GM21786 (cell line): ENCODE results near the gene LYRM4.

ENCODE experiments used
- ATAC-seq: cut with Tn5 transposase; IDR thresholded peaks from one replicate; pipeline ENCODE4 v1.9.1; 2021; ENCODE audit not compliant: unreplicated experiment

LYRM4 gene

DNA sequence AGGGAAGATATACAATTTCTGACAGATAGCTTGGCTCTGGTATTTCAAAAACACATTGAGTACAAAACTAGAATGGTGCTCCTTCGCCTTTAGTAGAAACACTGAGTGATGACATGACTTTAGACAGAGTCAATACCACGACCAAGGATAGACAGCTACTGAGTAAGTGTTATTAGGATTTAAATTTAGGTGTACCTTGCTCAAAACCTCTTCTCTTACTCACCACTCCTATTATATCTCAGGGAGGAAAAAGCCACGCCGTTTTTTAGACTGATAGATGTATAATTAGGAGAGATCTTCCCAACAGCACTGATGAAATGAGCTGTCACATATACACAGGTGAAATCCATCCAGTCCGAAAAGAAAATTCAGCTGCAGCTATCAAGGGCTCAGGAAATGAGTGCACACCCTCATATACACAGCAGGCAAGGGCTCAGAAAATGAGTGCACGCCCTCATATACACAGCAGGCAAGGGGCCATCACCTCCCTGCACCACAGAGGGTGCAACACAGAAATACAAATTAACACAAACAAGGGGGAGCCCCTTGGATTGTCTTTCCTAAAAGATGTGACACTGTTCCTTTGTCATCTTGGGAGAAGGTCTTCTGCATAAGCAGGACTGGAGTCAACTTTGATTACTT lies 53.7 kb downstream of the LYRM4 start:
- ATAC-seq, result no peak

DNA sequence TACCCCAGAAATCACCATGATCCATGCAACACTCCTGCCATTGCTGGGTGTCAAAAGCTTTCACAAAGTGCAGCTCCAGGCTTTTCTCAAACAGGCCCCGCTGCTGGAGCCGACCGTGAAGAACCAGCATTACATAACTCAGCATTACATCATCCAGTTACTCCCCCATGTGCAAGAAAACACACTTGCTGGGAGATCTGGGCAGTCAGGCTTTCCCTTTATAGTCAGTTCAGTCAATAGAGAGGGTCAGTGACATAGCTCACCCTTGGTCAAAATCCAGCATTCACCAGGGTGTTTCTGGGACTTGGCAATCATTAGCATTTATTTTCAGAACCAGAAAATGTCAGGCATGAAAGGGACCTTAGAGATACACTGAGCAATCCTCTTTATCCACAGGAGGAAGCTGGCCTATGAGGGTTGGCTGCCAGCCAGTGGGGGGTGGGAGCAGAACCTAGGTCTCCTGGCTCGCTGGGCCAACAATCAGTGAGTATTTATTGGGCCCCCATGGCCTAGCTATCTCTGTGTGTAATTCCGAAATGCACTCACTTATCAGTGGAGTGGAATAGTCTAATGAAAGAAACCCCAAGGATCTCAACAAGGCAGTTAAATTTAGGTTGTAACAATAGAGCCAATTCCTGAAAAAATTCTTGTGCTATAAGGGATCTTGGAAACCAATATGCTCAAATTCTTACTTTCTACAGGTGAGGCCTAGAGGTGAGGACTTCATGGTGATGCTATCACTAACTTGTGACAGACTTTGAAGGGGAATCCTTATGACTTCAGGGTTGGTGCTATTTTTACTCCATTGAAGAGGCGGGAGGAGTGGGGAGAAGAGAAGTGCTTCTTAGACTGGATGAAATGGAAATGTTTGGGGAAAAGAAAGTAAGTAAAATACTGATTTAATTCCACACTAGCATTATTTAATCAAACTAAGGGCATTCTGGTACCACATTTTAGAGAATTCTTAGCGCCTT lies 54.6 kb downstream of the LYRM4 start:
- ATAC-seq, result no peak

DNA sequence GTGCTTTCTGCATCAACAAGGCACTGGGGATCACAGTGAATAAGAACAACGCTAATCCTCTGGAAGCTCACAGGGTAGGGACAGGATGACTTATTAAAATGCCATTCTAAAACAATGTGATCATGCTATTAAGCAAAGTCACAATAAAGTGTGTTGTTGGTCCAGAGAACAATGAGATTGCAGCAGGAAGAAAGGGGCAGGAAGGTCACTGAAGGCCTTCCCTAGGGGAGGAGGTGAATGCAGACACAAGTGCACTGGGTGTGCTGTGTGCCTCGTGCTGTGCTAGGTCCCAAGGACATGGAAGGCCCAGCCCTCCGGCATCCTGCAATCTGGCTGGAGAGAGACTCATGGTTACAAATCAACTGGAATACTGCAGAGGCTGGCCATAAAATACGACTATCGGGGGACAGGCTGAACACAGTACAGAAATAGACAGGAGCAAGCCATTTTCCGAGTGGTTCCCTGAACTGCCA lies 55.7 kb downstream of the LYRM4 start:
- ATAC-seq, result no peak

DNA sequence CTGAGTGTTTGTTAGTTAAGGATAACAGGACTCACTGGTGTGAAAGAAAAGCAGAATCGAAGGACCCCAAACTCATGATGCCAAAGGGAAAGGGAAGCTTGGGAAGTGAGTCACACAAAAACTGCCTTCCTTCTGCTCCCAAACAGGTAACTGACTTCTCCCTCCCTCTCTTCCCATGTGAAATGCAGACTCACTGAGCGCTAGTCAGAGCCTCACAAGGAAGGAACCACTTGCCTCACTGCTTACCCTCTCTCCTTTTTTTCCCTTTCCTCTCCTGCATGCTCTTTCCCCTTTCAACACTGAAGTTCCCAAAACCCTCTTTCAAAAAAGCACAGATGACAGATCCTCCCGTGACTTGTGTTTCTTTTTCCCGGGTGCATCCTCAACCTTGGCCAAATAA lies 56.4 kb downstream of the LYRM4 start:
- no peak for ATAC-seq

DNA sequence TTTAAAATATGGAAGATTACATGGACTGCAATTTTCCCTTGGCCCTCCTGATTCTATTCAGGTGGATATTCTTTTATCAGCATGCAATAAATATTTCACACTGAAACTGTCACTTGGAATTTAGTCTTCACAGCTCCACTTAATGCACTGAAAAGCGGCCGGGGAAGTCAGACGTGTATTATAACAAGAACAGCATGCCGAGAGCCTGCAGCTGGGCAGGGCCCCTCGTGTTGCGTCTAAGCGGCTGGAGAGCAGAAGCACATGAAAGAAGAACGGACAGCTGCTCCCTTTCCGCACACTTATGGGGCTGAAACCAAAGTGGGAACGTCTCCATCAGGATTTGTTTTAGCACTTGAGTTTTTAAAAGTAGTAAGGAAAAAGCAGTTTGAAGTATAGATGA lies 57.2 kb downstream of the LYRM4 start:
- ATAC-seq, result no peak

DNA sequence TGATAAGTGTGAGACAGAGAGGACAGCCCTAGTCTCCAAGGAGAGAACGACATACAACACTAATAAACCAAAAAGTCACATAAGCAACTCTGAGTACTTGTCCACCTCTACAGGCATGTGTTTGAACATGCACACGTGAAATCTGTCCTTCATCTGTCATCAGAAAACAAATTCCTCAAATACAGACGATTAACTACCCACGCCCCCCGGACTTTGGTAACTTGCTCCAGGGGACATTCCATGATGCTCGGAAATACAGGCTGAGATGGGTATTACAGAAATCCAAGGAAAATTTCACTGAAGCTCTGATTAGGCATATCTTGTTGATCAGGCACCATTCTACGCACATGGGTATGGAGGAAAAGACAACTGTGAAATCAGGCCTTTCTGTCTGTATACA lies 57.8 kb downstream of the LYRM4 start:
- no peak for ATAC-seq

DNA sequence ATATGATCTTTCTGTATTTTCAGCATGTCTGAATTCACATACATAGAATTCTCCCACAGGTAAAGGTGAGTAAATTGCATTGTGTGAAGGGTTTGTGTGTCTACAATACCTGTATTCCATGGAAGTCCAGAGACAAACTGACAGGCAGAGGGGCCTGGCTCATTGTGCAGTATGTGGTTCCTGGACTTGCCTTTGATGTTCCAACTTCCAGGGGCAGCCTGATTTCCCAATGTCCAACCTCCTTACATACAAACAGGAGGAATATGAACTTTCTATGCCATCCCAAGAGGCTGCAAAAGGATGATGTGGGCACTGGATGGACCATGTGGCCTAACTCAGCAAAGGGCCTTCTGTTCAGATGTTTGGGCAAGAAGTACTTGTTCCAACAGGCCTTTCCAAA lies 58.5 kb downstream of the LYRM4 start:
- no peak for ATAC-seq

DNA sequence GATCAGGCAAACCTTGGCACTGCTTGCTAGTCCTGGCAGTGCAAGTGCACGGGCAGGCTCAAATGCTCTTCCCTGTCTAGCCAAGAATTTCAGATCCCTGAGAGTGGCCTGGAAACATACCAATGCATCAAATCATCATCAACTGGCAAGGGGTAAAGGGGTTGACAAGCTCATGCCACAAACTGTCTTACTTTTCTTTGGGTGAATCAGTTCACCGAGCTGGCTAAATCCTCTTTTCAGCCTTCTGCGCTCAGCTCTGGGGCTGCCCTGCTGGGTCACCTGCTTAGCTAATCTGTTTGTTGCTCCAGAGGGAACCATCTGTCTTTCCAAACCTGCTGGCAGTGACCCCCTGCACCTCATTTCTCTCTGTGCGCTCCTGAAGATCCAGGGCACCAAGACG lies 59.5 kb downstream of the LYRM4 start:
- no peak for ATAC-seq

DNA sequence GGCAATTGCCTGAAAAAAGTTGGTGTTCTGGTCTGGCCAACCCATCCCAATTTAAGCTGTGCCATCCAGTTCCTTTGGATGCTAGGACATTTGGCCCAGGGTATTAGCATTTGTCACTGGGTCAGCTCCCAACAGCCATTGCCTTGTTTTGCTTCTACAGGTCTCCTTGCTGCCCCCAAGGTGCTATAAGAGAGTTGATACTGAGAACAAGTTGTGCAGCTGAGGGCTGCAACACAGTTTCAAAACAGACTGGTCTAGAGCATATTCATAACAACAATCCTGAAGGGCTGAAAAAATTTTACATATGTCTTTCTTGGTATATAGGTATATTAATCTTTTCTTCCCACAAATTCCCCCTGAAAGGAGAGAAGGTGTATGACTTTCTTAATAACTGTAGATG lies 61.0 kb downstream of the LYRM4 start:
- no peak for ATAC-seq

DNA sequence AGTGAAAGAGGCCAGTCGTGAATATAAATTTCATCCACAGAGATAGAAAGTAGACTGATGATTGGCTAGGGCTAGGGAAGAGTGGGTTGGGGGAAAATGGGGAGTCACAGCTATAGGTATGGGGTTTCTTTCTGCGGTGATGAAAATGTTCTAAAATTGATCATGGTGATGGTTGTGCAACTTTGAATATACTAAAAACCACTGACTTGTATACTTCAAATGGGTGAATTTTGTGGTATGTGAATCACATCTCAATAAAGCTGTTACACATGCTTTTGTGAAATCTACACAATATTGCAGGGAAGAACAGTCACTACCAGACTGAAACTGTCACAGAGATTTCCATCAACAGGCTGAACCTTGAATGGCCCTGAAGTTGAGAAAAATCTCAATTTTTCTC lies 61.5 kb downstream of the LYRM4 start:
- ATAC-seq, result no peak

DNA sequence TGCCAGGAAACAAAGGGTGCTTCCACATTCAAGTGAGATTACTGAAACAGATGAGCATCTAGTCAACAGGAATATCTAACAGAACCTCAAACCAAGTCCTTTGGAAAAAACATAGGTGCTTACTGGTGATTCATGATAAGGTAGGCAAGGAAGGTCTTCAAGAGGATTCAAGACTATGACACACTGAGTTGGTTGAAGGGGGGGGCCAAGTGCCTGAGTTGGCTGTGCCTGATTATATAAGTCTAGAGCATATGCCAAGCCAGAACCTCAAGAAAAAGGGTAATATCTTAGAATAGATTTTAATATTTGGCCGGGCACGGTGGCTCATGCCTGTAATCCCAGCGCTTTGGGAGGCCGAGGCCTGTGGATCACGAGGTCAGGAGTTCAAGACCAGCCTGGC lies 63.7 kb downstream of the LYRM4 start:
- no peak for ATAC-seq

DNA sequence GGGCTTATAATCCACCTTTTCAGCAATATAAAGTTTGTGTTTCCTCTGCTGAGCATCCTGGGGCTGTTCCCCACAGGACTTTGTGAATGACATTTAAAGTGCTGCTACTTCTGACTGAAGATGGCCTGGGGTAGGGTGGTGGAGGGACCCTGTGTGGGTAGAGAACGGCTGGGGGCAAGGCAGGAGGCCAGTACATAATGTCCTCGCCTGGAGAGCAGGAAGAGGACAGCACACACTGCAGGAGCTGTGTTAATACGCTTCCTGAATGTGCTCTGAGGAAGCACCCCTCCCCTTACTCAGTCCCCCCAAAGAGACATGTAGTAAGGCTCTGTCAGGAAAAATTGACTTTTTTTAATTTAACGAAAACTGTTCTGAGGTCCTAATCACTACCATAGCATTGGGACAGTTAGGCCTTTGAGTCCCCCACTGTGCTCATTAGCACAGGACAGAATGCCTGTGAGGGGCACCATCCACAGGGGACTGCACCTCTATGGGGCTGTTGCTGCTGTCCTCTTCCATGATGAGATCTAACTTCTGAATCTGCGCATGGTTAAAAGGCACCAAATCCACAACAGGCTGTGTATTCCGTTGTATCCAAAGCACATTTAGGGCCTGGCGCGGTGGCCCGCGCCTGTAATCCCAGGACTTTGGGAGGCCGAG lies 68.5 kb downstream of the LYRM4 start:
- no peak for ATAC-seq

DNA sequence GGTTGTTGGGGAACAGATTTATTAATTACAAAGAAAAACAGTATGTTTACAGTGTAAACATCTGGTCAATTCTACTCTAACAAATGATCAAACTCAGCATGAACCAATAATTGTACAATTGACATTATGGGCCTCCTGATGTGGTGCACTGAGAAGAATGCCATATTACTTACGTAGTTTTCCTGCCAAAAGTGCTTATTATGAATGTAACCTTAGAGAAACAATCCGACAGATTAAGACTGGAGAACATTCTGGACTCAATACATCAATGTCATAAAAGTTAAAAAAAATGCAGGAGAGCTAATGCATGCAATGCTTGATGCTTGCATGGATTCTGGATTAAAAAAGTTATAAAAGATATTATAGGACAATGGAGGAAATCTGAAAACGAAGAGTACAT lies 69.0 kb downstream of the LYRM4 start:
- no peak for ATAC-seq

DNA sequence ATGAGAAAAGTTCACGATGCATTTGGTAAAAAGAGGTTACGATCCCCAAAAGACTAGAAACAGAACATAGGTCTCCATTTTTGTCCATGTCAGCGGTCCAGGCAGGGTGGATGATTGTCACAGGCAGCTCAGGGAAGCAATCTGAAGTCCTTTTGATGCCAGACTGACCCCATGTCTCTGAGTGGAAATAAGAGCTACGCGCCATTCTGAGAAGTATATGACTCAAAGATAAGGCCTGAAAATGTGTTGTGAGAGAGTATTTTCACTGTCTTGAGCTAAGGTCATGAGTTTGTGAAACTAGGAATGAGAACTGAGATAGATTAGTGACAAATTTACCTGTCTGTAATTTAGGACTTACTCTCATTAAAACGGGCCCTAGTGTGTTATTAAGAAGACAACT lies 69.5 kb downstream of the LYRM4 start:
- ATAC-seq, result peak; percentile 53

DNA sequence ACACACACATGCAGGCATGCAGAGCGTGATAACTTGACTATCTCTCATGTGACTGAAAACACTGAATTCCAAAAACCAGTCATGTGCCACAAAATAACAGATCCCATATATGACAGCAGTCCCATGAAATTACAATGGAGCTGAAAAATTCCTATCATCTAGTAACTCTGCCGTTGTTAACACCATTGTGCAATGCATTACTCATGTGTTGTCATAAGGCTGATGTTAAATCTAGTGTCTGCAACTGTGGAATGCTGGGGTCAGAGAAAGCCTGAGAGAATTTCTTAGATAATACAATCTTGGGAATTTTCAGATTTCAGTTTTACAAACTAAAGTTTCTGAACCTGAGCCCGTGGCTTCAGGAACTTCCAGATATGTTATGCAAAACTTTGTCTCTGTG lies 70.2 kb downstream of the LYRM4 start:
- no peak for ATAC-seq

DNA sequence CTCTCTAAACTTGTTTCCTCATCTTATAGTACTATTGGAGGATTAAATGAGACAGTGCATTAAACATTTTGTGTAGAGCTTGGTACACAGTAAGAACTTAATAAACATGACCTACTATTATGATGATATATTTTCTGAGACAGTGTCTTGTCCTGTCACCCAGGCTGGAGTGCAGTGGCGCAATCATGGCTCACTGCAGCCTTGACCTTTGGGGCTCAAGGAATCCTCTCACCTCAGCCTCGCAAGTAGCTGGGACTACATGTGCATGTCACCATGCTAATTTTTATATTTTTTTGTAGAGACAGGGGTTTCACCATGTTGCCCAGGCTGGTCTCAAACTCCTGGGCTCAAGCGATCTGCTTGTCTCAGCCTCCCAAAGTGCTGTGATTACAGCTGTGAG lies 72.1 kb downstream of the LYRM4 start:
- ATAC-seq, result no peak

DNA sequence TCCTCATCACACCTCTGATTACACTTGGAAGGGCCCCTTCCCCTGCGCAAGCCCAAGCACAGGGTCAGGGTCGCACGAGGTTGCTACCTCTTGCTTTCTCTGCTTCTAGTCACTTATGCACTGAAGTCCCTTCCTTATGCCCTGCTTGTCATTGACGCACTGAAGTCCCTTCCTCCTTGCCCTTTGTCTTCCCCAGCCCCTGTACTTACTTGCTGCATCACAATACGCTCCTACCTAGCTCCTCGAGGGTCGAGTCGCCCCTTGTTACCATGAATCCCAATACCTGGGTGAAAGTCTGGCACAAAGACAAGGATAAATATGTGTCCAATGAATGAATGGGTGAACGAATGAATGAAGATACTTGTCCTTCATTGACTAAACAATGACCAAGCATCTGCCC lies 75.9 kb downstream of the LYRM4 start:
- no peak for ATAC-seq

DNA sequence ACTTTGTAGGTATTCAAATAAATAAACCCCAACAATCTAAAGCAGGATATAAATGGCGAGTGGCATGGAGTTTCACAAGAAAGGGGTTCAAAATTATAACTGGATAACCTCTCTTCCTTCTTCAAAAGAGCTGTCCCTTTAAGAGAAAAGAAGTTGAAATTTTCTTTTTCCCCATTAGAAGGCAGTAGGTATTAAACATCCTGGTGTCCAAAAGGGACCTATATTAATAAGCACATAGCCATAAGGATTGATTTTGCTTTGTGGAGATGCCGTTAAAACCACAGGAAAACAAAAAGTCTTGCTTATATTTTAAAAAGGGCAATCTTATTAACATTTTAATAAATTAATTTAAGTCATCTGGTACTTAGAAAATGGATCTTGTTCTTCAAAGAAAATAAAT lies 76.5 kb downstream of the LYRM4 start:
- no peak for ATAC-seq

DNA sequence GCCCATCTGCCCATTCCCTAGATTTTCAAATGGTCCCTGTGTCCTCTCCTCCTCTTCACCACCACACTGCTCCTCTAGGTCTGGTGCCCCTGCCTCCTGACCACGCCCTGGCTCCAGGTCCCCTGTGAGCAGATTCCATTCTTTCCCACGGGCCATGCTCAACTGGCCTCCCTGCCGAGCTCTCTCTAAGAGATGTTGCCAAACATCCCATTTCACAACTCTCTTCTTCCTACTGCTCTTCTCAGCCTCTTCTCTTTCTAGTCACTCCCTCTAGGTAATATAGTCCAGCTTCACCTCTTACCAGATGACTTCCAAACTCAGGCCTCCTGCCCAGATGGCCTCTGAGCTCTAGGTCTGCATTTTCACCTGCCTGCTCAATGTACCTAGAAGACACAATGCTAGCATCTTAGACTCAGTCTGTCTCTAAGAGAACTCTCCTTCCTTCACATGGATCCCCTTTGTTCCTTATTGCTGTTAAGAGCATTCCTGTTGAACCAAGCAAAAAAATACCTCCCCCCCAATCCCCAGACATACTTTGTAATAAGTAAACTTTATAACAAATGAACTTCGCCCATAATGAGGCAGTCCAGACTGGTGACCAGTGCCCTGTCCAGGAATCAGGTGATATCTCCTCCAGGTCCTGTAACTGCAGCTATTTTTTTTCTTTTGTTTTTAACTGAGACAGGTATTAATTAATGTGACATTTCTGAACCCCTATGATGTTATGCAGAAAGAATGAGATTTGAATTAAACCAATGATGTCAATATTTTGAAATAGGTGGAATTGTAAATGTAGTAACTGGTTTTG lies 79.0 kb downstream of the LYRM4 start:
- ATAC-seq, result no peak

DNA sequence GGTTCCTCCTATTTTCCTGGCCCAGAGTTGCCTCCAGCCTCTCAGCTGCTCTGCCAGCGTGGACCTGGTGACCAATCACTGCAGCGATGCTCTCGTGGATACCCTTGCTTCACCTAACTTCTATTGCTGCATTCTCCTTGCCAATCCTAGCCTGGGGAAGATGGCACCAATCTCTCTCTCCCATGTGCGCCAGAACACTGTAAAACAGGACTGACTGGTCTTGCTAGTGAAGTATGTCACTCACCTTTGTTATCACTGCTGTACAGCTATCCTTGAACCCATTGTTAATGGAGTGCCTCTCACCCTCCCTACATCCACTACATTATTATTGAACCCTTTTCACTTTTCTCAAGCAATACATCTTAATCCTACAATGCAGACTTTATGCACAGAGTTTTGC lies 80.1 kb downstream of the LYRM4 start:
- no peak for ATAC-seq

DNA sequence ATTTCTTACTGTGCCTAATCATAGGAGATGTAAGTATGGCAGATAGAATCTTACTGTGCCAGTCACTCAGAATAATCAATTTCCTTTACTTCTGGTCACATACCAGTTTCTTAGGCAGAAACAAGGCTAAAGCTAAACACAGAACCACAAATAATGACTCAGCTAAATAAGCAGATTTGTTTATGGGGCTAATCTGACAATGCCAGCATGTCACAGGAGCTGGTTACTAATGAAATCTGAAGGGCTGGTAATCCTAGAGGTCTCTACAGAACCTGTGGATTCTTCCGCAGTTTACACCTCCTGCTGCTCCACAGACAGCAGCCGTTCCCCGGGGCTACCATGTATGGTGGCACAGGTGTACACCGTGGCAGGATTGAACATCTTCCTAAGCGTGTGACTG lies 80.8 kb downstream of the LYRM4 start:
- no peak for ATAC-seq
